GM23338 (cell line): Measurements from ENCODE around the gene DTL. TPM values are rescaled to one million over a fixed set of nuclear protein-coding genes. Genes with fewer than 3 reads are reported as not detected.

Source experiments
- ATAC-seq: fragments of 200-7000 bp; cut with Tn5 transposase; 3 replicates; pipeline ENCODE4 v1.9.1; 2020
- DNase-seq: peaks from one replicate; pipeline ENCODE4 v3.0.0-alpha.2; 2015; ENCODE audit warnings: low spot score
- H2AFZ ChIP-seq: fragments of 200-600 bp; sonication (generic); 2 replicates; pipeline ENCODE4 v1.8.0; 2016; ENCODE audit warnings: antibody characterized with exemption, mild to moderate bottlenecking, moderate library complexity
- H3F3A ChIP-seq: fragments of 200-600 bp; sonication (generic); replicated peaks from 2 replicates; pipeline ENCODE4 v1.8.0; 2017; ENCODE audit warnings: antibody characterized with exemption, mixed run types, low read depth
- H3K27ac ChIP-seq: fragments of 200-600 bp; sonication (generic); 2 replicates; pipeline ENCODE4 v1.6.1; 2016; ENCODE audit warnings: low read depth
- H3K27me3 ChIP-seq: fragments of 200-600 bp; sonication (generic); 2 replicates; pipeline ENCODE4 v1.8.0; 2016; ENCODE audit warnings: mild to moderate bottlenecking, mixed run types, moderate library complexity; ENCODE audit not compliant: insufficient read depth
- H3K36me3 ChIP-seq: fragments of 200-600 bp; sonication (generic); 2 replicates; pipeline ENCODE4 v1.8.0; 2016; ENCODE audit warnings: mild to moderate bottlenecking; ENCODE audit not compliant: insufficient read depth
- H3K4me1 ChIP-seq: fragments of 200-600 bp; sonication (generic); 2 replicates; pipeline ENCODE4 v1.8.0; 2016; ENCODE audit warnings: mild to moderate bottlenecking, moderate library complexity; ENCODE audit not compliant: insufficient read depth
- H3K4me2 ChIP-seq: fragments of 200-600 bp; sonication (generic); 2 replicates; pipeline ENCODE4 v1.7.1; 2017; ENCODE audit warnings: mixed run types
- H3K4me3 ChIP-seq: fragments of 200-600 bp; sonication (generic); 2 replicates; pipeline ENCODE4 v1.6.1; 2016; ENCODE audit warnings: mixed run types
- H3K79me2 ChIP-seq: fragments of 200-600 bp; sonication (generic); replicated peaks from 2 replicates; pipeline ENCODE4 v1.8.0; 2017; ENCODE audit warnings: mild to moderate bottlenecking; ENCODE audit not compliant: insufficient read depth
- H3K9me2 ChIP-seq: fragments of 200-600 bp; sonication (generic); 2 replicates; pipeline ENCODE4 v1.8.0; 2017; ENCODE audit not compliant: insufficient read depth
- H4K20me1 ChIP-seq: fragments of 200-600 bp; sonication (generic); replicated peaks from 2 replicates; pipeline ENCODE4 v1.8.0; 2017; ENCODE audit warnings: mild to moderate bottlenecking; ENCODE audit not compliant: insufficient read depth
- H3K27ac Mint-ChIP-seq: 2 replicates; pipeline ENCODE4 v1.8.0; 2020; ENCODE audit warnings: inconsistent platforms, mild to moderate bottlenecking, moderate library complexity, mixed read lengths
- H3K27me3 Mint-ChIP-seq: 3 replicates; pipeline ENCODE4 v1.8.0; 2022; ENCODE audit warnings: low read depth, mild to moderate bottlenecking, moderate library complexity, mixed read lengths, inconsistent platforms; ENCODE audit not compliant: insufficient read depth, poor library complexity
- H3K36me3 Mint-ChIP-seq: 3 replicates; pipeline ENCODE4 v1.8.0; 2021; ENCODE audit warnings: low read depth, mild to moderate bottlenecking, inconsistent platforms, moderate library complexity, mixed read lengths
- H3K4me1 Mint-ChIP-seq: 3 replicates; pipeline ENCODE4 v1.8.0; 2020; ENCODE audit warnings: mild to moderate bottlenecking, inconsistent platforms, mixed read lengths
- H3K4me3 Mint-ChIP-seq: 3 replicates; pipeline ENCODE4 v1.8.0; 2021; ENCODE audit warnings: moderate library complexity, mild to moderate bottlenecking, inconsistent platforms, mixed read lengths
- H3K9me3 Mint-ChIP-seq: 3 replicates; pipeline ENCODE4 v1.8.0; 2020; ENCODE audit warnings: moderate library complexity, mild to moderate bottlenecking, inconsistent platforms, mixed read lengths
- CREB1 ChIP-seq: fragments of 250-450 bp; sonication (Bioruptor Pico); IDR thresholded peaks from 2 replicates; pipeline ENCODE4 v1.5.0; 2020; ENCODE audit warnings: low read depth, mild to moderate bottlenecking, moderate library complexity
- CTCF ChIP-seq, 2 experiments: fragments of 200-600 bp in 1 of 2; sonication (generic) in 1 of 2; conservative IDR thresholded peaks; 2 replicates each; pipeline versions ENCODE4 v1.5.1 to v1.6.1; 2016 to 2017; ENCODE audit warnings: antibody characterized with exemption in 2 of 2, low read depth in 2 of 2, mild to moderate bottlenecking in 2 of 2, moderate library complexity in 1 of 2
- ETS1 ChIP-seq: IDR thresholded peaks from 2 replicates; pipeline ENCODE4 v1.6.1; 2016; ENCODE audit warnings: antibody characterized with exemption
- EZH2 ChIP-seq: fragments of 200-600 bp; sonication (generic); IDR thresholded peaks from one replicate; pipeline ENCODE4 v1.8.0; 2017; ENCODE audit warnings: antibody characterized with exemption, mild to moderate bottlenecking, low read depth; ENCODE audit not compliant: unreplicated experiment
- EZH2phosphoT487 ChIP-seq: fragments of 200-600 bp; sonication (generic); IDR thresholded peaks from one replicate; pipeline ENCODE4 v1.8.1; 2018; ENCODE audit warnings: antibody characterized with exemption; ENCODE audit not compliant: unreplicated experiment
- JUNB ChIP-seq: IDR thresholded peaks from one replicate; pipeline ENCODE4 v1.6.1; 2016; ENCODE audit warnings: antibody characterized with exemption; ENCODE audit not compliant: unreplicated experiment
- NANOG ChIP-seq: IDR thresholded peaks from 2 replicates; pipeline ENCODE4 v1.6.1; 2016; ENCODE audit warnings: antibody characterized with exemption, borderline replicate concordance
- POLR2AphosphoS5 ChIP-seq: IDR thresholded peaks from 2 replicates; pipeline ENCODE4 v1.6.1; 2016; ENCODE audit warnings: antibody characterized with exemption, low read depth
- REST ChIP-seq: IDR thresholded peaks from one replicate; pipeline ENCODE4 v1.6.1; 2018; ENCODE audit warnings: antibody characterized with exemption; ENCODE audit not compliant: unreplicated experiment
- STAT1 ChIP-seq: IDR thresholded peaks from one replicate; pipeline ENCODE4 v1.6.1; 2016; ENCODE audit warnings: antibody characterized with exemption; ENCODE audit not compliant: unreplicated experiment
- ZNF114 ChIP-seq: fragments of 250-450 bp; sonication (Bioruptor Pico); IDR thresholded peaks from 2 replicates; pipeline ENCODE4 v1.5.0; 2020; ENCODE audit warnings: mild to moderate bottlenecking, moderate library complexity
- ZNF331 ChIP-seq: fragments of 250-450 bp; sonication (Bioruptor Pico); IDR thresholded peaks from 2 replicates; pipeline ENCODE4 v1.5.0; 2020; ENCODE audit warnings: low read depth, mild to moderate bottlenecking, moderate library complexity
- polyA plus RNA-seq: library from polyadenylated mRNA; unstranded; fragments of >200 nt; fragmentation: Nextera tagmentation; extraction: Ambion mirVana; gene quantifications from 2 replicates; pipeline ENCODE4 v1.2.1, GENCODE V29; 2016
- total RNA-seq: library from RNA; depleted of rRNA; stranded (reverse); fragments of >200 nt; shearing (Covaris generic); gene quantifications from 2 replicates; pipeline ENCODE4 v1.2.3, GENCODE V29; 2014
- TF ChIP-seq, protein P1 (sequence below): fragments of 250-450 bp; sonication (Bioruptor Pico); IDR thresholded peaks from 2 replicates; pipeline ENCODE4 v1.5.0; 2020; ENCODE audit warnings: mild to moderate bottlenecking, moderate library complexity

The DTL gene
- total and polyA plus RNA-seq, 2 experiments from 2014 or later = 26.5 to 58.8 TPM

DNA sequence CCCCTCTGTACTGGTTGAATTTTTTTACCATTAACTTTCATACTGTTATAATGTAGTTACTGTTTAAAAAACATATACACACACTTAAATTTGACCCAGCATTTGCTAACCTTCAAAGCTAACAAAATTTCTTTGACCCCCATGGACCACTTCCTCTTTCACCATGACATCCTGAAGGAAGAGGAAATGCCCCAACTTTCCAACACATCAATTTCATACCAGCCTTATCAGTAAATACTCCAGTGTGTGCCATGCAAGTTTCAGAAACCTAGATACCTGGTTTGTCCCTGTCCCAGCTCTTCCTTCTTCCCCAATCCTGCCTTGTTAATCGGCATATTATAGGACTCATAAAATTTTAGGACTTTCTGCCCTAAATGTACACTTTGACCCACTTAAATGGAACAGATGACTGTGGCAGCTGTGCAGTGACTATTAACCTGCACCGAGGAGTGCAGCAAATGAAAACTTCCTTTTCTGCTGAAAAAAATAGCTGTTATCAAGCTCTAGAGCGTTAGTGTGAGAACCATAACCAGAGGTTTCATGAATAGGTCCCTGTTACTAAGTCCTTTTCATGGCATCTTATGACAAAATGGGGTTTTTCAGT, 54.1 kb downstream of the DTL start:
- Mint-ChIP-seq H3K36me3 (peaks cover 77% of the 10 kb centered on the region), H3K27me3 (no peaks in the 10 kb centered on the region), H3K9me3 (no peaks in the 10 kb centered on the region), H3K4me3 (no peak overlapping the region), H3K4me1 (peaks cover 7% of the 10 kb centered on the region; the same call in 2 of the 3 replicates), H3K27ac (no peak overlapping the region; the same call in 1 of the 2 replicates)
- Histone ChIP-seq H3K36me3 (peaks cover 12% of the 10 kb centered on the region), H3K4me1 (no peaks in the 10 kb centered on the region), H3K27me3 (no peaks in the 10 kb centered on the region), H3K4me2 (no peak overlapping the region), H3K27ac (no peak overlapping the region), H3K4me3 (no peak overlapping the region), H3K79me2 (peaks cover 28% of the 10 kb centered on the region), H3K9me2 (no peaks in the 10 kb centered on the region), H3F3A (no peaks in the 10 kb centered on the region), H2AFZ (no peak overlapping the region), H4K20me1 (peaks cover 9% of the 10 kb centered on the region)
- ATAC-seq (no peak), DNase-seq (no peak)
- TF ChIP-seq ZNF114 (no peak), ETS1 (no peak), POLR2AphosphoS5 (no peak), REST (no peak), ZNF331 (CRISPR knock-in tag) (no peak), CREB1 (CRISPR knock-in tag) (no peak), NANOG (no peak), STAT1 (no peak), EZH2phosphoT487 (no peak), CTCF (conservative IDR thresholded peaks at IDR 0.05; ENCODE audit: low read depth in 2 of 2) (no peak), EZH2 (no peak), JUNB (no peak)
- TF ChIP-seq, protein P1, sequence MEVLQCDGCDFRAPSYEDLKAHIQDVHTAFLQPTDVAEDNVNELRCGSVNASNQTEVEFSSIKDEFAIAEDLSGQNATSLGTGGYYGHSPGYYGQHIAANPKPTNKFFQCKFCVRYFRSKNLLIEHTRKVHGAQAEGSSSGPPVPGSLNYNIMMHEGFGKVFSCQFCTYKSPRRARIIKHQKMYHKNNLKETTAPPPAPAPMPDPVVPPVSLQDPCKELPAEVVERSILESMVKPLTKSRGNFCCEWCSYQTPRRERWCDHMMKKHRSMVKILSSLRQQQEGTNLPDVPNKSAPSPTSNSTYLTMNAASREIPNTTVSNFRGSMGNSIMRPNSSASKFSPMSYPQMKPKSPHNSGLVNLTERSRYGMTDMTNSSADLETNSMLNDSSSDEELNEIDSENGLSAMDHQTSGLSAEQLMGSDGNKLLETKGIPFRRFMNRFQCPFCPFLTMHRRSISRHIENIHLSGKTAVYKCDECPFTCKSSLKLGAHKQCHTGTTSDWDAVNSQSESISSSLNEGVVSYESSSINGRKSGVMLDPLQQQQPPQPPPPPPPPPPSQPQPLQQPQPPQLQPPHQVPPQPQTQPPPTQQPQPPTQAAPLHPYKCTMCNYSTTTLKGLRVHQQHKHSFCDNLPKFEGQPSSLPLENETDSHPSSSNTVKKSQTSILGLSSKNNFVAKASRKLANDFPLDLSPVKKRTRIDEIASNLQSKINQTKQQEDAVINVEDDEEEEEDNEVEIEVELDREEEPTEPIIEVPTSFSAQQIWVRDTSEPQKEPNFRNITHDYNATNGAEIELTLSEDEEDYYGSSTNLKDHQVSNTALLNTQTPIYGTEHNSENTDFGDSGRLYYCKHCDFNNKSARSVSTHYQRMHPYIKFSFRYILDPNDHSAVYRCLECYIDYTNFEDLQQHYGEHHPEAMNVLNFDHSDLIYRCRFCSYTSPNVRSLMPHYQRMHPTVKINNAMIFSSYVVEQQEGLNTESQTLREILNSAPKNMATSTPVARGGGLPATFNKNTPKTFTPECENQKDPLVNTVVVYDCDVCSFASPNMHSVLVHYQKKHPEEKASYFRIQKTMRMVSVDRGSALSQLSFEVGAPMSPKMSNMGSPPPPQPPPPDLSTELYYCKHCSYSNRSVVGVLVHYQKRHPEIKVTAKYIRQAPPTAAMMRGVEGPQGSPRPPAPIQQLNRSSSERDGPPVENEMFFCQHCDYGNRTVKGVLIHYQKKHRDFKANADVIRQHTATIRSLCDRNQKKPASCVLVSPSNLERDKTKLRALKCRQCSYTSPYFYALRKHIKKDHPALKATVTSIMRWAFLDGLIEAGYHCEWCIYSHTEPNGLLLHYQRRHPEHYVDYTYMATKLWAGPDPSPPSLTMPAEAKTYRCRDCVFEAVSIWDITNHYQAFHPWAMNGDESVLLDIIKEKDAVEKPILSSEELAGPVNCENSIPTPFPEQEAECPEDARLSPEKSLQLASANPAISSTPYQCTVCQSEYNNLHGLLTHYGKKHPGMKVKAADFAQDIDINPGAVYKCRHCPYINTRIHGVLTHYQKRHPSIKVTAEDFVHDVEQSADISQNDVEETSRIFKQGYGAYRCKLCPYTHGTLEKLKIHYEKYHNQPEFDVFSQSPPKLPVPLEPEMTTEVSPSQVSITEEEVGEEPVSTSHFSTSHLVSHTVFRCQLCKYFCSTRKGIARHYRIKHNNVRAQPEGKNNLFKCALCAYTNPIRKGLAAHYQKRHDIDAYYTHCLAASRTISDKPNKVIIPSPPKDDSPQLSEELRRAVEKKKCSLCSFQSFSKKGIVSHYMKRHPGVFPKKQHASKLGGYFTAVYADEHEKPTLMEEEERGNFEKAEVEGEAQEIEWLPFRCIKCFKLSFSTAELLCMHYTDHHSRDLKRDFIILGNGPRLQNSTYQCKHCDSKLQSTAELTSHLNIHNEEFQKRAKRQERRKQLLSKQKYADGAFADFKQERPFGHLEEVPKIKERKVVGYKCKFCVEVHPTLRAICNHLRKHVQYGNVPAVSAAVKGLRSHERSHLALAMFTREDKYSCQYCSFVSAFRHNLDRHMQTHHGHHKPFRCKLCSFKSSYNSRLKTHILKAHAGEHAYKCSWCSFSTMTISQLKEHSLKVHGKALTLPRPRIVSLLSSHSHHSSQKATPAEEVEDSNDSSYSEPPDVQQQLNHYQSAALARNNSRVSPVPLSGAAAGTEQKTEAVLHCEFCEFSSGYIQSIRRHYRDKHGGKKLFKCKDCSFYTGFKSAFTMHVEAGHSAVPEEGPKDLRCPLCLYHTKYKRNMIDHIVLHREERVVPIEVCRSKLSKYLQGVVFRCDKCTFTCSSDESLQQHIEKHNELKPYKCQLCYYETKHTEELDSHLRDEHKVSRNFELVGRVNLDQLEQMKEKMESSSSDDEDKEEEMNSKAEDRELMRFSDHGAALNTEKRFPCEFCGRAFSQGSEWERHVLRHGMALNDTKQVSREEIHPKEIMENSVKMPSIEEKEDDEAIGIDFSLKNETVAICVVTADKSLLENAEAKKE (CRISPR knock-in tag) = no peak
